CD4-positive, alpha-beta T cell (primary cell): ENCODE results near the gene ATG2B. TPM values are rescaled to one million over a fixed set of nuclear protein-coding genes. Genes with fewer than 3 reads are reported as not detected.

Experiments used
- ATAC-seq: fragments of 200-7000 bp; cut with Tn5 transposase; one replicate; pipeline ENCODE4 v1.10.0; 2022; ENCODE audit warnings: mild to moderate bottlenecking; ENCODE audit not compliant: poor library complexity
- CTCF ChIA-PET: fragments of 350-600 bp; sonication (Branson Sonifier 250); formaldehyde crosslinking; loops from one replicate; lab custom pipeline; 2021; ENCODE audit warnings: antibody characterized with exemption, inconsistent platforms; lab: Charles Lee
- POLR2A ChIA-PET: fragments of 350-600 bp; sonication (Branson Sonifier 250); formaldehyde crosslinking; loops from one replicate; lab custom pipeline; 2021; ENCODE audit warnings: antibody characterized with exemption, inconsistent platforms; lab: Charles Lee
- DNase-seq, 14 experiments: peaks; one replicate each; pipeline ENCODE4 v3.0.0-alpha.2; 2013 to 2020; ENCODE audit warnings: mixed read lengths in 2 of 14
- H3K27ac ChIP-seq, 2 donors: one replicate each; pipeline versions ENCODE4 v1.5.1 to v1.7.0; 2013; ENCODE audit warnings: low read length in 2 of 2, low read depth in 1 of 2, mild to moderate bottlenecking in 1 of 2
- H3K27me3 ChIP-seq, 2 experiments: 1 replicate in 1 of 2; 2 replicates in 1 of 2; pipeline versions ENCODE4 v1.6.1 to v1.7.0; 2013; ENCODE audit warnings: low read length in 2 of 2, control low read depth in 1 of 2, mild to moderate bottlenecking in 1 of 2, moderate library complexity in 1 of 2; ENCODE audit not compliant: insufficient read depth in 2 of 2, control insufficient read depth in 1 of 2
- H3K36me3 ChIP-seq: one replicate; pipeline ENCODE4 v1.6.1; 2013; ENCODE audit warnings: low read length, control low read depth; ENCODE audit not compliant: insufficient read depth
- H3K4me1 ChIP-seq: one replicate; pipeline ENCODE4 v1.6.1; 2013; ENCODE audit warnings: low read length, control low read depth; ENCODE audit not compliant: insufficient read depth
- H3K4me3 ChIP-seq: one replicate; pipeline ENCODE4 v1.5.1; 2013; ENCODE audit warnings: mild to moderate bottlenecking, low read length, moderate library complexity
- H3K9me3 ChIP-seq, 2 experiments: 1 replicate in 1 of 2; 2 replicates in 1 of 2; pipeline versions ENCODE4 v1.6.1 to v1.7.0; 2013; ENCODE audit warnings: low read length in 2 of 2, mild to moderate bottlenecking in 2 of 2, control low read depth in 1 of 2, moderate library complexity in 1 of 2; ENCODE audit not compliant: control insufficient read depth in 1 of 2, insufficient read depth in 1 of 2
- H3K27ac Mint-ChIP-seq: one replicate; pipeline ENCODE4 v1.8.0; 2020; ENCODE audit warnings: mixed read lengths
- H3K27me3 Mint-ChIP-seq: one replicate; pipeline ENCODE4 v1.8.0; 2021; ENCODE audit warnings: mixed read lengths
- H3K36me3 Mint-ChIP-seq: one replicate; pipeline ENCODE4 v1.8.0; 2021; ENCODE audit warnings: low read depth, mixed read lengths
- H3K4me1 Mint-ChIP-seq: one replicate; pipeline ENCODE4 v1.8.0; 2021; ENCODE audit warnings: low read depth, mixed read lengths
- H3K4me3 Mint-ChIP-seq: one replicate; pipeline ENCODE4 v1.8.0; 2020; ENCODE audit warnings: mild to moderate bottlenecking, mixed read lengths
- H3K9me3 Mint-ChIP-seq: one replicate; pipeline ENCODE4 v1.8.0; 2020; ENCODE audit warnings: mixed read lengths
- CTCF ChIP-seq: fragments of 200-600 bp; IDR thresholded peaks from one replicate; pipeline ENCODE4 v1.8.0; 2022; ENCODE audit warnings: antibody characterized with exemption, mild to moderate bottlenecking
- intact Hi-C, 2 experiments: fragments of 100-400 bp; cut with DNase I in 1 of 2; cut with micrococcal nuclease in 1 of 2; formaldehyde crosslinking; loops; one replicate each; pipeline versions ENCODE4 v1.15.1 to v1.9.0; 2023 to 2025; cut with DNase I, micrococcal nuclease
- total RNA-seq, 174 experiments: library from RNA in 2 of 174; stranded (reverse) in 2 of 174; gene quantifications; one replicate each; pipeline ENCODE4 v1.2.3 and lab custom pipeline; 2021 to 2026

Gene ATG2B
- total RNA-seq, 2 experiments from 2014 or later: 20.1 to 20.2 TPM

GRCh38 chr14:96267916-96268315 lies 95.2 kb downstream of the ATG2B start:
- intact Hi-C loops: no loop called here
- H3K9me3 ChIP-seq: peaks cover 0 to 5% of the 10 kb centered on the region in 2 experiments
- no peak for TF ChIP-seq CTCF
- Mint-ChIP-seq H3K4me3 (no peak overlapping the region), H3K27me3 (peaks cover 11% of the 10 kb centered on the region), H3K27ac (no peak overlapping the region), H3K4me1 (no peaks in the 10 kb centered on the region), H3K36me3 (no peaks in the 10 kb centered on the region), H3K9me3 (peaks cover 6% of the 10 kb centered on the region)
- ChIA-PET POLR2A (no interaction called here), CTCF (no interaction called here)
- no peak for ATAC-seq
- no peak overlapping the region for H3K4me3 ChIP-seq
- no peaks in the 10 kb centered on the region for H3K27me3 ChIP-seq
- no peak for DNase-seq
- H3K36me3 ChIP-seq: no peaks in the 10 kb centered on the region
- H3K4me1 ChIP-seq: no peaks in the 10 kb centered on the region
- H3K27ac ChIP-seq: no peak overlapping the region

DNA sequence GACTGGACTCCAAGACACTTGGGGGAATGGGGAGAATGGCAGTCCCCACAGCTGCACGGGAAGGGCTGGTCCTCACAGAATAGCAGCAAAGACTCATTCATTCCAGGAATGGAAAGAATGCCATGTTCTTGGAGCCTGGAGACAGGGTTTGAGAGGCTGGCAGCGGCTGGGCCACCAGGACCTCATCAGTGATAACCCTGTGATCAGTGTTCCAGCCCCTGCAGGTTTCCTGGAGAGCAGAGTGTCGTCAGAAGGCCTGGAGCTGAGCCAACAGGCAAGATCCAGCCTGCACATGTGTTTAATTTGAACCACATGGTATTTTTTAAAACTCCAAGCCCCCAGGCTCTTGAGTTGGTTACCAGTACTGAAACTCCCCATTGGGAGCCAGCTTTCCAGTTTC lies 95.8 kb downstream of the ATG2B start:
- Histone ChIP-seq H3K4me3 (no peak overlapping the region), H3K27ac (no peak overlapping the region), H3K4me1 (no peaks in the 10 kb centered on the region), H3K36me3 (no peaks in the 10 kb centered on the region), H3K27me3 (no peaks in the 10 kb centered on the region), H3K9me3 (peaks cover 0 to 5% of the 10 kb centered on the region in 2 experiments)
- ChIA-PET CTCF (no interaction called here), POLR2A (no interaction called here)
- no peak overlapping the region for H3K4me3 Mint-ChIP-seq
- H3K9me3 Mint-ChIP-seq: peaks cover 6% of the 10 kb centered on the region
- TF ChIP-seq CTCF: no peak
- H3K27ac Mint-ChIP-seq: no peak overlapping the region
- H3K36me3 Mint-ChIP-seq: no peaks in the 10 kb centered on the region
- intact Hi-C loops: no loop called here
- DNase-seq: no peak
- ATAC-seq: no peak
- H3K27me3 Mint-ChIP-seq: peaks cover 11% of the 10 kb centered on the region
- H3K4me1 Mint-ChIP-seq: no peaks in the 10 kb centered on the region

DNA sequence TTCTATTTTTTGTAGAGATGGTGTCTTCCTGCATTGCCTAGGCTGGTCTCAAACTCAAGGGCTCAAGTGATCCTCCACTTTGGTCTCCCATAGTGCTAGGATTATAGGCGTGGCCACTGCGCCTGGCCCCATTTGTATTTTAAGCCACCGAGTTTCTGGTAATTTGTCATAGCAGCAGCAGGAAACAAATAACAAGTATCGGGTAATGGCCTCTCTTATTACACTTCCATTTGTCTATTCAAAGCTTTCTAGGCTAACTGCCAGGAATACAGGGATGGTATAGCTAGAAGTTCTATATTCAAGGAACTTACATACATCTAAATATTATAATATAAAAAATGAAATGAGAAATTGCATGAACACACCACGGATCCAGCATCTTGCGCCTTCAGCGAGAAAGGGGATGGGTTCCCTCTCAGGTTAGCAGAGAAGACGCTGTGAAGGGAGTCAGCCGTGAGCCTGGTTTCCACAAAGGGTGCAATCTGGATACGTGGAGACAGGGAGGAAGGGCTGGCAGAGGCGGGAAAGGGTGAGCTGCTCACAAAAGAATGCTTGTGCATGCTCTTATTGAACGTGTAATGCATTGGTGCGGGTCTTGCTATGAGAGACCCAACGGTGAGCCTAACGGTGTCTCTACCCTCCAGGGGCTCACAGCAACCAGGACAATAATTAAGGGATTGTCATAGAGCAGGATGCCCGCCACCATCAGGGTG lies 97.6 kb downstream of the ATG2B start:
- Mint-ChIP-seq H3K27ac (no peak overlapping the region), H3K4me3 (no peak overlapping the region), H3K27me3 (peaks cover 17% of the 10 kb centered on the region), H3K4me1 (no peaks in the 10 kb centered on the region), H3K36me3 (no peaks in the 10 kb centered on the region), H3K9me3 (no peaks in the 10 kb centered on the region)
- H3K4me1 ChIP-seq: no peaks in the 10 kb centered on the region
- no peak overlapping the region for H3K27ac ChIP-seq
- no peaks in the 10 kb centered on the region for H3K9me3 ChIP-seq
- H3K4me3 ChIP-seq: no peak overlapping the region
- H3K27me3 ChIP-seq: no peaks in the 10 kb centered on the region
- CTCF ChIA-PET: interaction anchor here (1.4 kb wide), 1 partner anchor 165 kb away, joined by 3 read pairs; no protein-coding TSS in a partner anchor
- TF ChIP-seq CTCF: no peak
- intact Hi-C loops: no loop called here
- ATAC-seq (no peak), DNase-seq (no peak)
- H3K36me3 ChIP-seq: no peaks in the 10 kb centered on the region
- POLR2A ChIA-PET: no interaction called here
